SIG-M5 (cell line): ENCODE results near the gene OPA1.

ENCODE experiments used
- DNase-seq: peaks from one replicate; lab custom pipeline; 2025; lab: John Stamatoyannopoulos, UW

OPA1 gene

DNA sequence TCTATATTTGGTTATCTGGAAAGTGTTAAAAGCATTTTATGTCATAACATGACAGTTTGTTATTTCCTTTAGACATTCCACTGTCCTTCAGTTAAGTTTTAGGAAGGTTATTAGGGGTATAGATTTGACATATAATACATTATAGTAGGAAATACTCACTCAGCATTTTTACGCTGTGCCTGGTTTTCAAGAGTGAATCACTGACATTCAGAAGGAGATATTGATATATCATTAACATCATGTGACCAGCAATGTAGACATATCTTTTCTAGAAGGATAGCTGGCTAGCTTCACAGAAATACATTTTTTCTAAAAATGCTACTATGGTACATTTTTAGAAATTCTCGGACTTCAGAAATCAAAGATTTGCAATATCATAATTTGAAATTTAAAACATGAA lies 57.6 kb downstream of the OPA1 start:
- no peak for DNase-seq

DNA sequence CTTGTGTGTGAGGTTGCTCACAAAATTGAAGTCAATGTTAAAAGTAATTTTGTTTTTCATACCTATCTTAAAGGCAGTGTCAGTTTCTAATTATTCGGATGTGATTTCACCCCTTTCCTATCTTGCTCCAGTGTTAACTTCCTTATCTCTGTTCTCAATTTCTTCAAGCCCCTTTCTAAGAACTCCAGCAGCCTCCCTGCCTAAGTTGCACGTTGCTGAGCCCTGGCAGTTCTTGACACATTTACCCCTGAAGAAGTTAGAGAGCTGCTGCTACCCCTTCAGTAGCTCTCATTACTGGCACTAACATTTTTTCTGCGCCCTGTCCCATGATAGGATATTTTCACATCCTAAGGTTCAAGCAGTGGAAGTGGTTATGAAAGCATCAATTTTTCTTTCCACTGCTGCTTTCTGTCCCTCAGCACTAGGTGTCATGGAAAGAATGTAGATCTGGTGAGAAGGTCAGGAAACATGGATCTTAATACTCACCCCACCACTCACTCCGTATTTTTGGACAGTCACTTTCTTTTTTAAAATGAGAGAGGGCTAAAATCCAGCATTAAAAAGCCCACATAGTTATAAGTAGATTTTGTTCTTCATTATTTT lies 62.9 kb downstream of the OPA1 start:
- no peak for DNase-seq

DNA sequence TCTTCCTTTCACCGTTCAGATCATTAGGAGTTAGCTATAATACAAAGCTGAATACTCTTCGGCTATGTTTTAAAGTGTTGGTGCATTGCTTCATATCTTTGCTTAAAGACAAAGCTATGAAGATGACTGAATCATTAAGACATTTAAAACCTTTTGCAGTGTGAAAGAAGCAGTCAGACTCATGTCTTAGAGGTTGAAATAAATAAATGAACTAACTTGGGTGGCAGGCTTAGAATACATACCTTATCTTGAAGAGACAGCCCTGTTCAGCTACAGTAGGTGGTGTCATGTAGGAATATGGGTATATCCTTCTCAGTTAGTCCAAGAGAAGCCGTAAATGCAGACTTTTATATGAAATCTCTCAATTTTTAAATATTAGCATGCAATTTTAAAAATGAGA lies 63.4 kb downstream of the OPA1 start:
- DNase-seq = no peak

DNA sequence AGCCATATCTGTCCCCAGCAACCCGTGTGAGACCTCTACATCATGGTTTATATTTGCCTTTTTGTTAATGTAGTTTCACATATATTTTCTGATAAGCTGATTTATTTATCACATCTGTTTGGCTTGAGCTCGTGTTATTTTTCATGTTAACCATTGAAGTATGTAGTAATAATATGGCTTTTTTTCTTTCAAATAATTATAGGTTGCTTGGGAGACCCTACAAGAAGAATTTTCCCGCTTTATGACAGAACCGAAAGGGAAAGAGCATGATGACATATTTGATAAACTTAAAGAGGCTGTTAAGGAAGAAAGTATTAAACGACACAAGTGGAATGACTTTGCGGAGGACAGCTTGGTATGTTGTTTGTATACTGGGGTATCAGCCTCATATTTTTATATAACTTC lies 63.9 kb downstream of the OPA1 start:
- no peak for DNase-seq

DNA sequence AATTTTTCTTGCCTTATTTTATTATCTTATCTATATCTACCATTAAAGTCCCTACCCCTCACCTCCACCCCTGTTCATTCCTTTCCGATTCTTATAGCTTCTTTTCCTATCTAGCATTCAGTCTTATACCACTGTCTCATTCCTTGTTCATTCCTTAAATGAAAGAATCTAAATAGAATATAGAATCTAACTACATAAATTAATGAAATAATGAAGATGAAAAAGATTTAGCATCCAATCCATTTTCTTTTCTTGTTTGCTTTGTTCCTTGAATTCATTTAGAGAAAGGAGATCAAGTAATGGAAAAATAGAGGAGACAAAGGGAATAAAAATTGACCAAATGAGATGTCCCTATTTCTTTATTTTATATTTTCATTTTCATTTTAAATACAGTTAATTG lies 67.2 kb downstream of the OPA1 start:
- no peak for DNase-seq

DNA sequence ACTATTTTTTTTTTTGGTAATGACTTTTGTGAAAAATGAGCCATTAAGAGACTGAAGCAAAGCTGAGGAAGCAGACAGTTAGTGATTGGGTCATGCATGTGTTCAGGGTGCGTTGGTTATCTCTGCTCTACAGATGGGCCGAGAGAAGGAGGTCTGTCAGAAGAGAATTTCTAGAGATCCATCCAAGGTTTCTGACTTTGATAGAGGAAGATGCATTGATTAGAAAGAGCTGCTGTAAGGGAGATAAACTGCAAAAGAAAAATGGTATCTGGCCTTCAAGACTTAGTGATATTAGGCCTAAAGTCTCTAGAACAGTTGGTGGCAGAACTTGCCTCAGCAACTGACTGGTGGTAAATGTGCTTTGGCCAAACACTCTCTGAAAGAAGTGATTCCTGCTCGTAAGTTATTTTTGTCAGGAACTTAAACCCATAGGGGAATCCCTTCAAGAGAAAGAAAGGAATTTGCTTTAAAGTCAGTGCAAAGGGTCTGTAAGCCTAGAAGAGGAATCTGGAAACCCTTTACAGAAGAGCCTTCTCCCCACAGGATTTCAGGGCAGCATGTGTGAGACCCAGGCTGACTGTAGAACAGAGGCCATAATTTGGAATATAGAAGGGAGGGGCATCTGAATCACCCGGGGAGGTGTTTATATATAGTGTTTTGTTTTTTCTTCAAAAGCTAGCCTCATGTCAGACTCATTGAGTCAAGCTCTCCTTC lies 67.8 kb downstream of the OPA1 start:
- DNase-seq = no peak

DNA sequence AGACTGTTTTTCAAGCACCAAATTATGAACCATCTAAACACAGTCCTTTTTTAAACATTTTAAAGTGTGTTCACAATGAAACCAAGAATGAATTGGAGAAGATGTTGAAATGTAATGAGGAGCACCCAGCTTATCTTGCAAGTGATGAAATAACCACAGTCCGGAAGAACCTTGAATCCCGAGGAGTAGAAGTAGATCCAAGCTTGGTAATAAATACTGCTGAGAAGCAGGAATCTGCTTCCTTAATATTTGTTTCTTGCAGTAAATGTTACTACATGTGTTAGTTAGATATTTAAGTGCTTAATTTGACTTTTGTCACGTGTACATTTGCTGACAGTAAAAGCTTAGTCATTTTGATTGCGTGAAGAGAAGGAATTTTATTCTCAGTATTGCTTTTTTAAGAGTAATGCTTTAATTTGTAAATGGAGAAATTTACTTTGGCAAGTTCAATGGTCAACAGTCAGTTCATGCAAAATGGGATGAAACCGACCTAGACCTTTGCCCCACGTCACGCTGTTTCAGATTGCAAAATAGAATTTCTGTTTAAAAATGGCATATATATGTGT lies 69.8 kb downstream of the OPA1 start:
- no peak for DNase-seq

DNA sequence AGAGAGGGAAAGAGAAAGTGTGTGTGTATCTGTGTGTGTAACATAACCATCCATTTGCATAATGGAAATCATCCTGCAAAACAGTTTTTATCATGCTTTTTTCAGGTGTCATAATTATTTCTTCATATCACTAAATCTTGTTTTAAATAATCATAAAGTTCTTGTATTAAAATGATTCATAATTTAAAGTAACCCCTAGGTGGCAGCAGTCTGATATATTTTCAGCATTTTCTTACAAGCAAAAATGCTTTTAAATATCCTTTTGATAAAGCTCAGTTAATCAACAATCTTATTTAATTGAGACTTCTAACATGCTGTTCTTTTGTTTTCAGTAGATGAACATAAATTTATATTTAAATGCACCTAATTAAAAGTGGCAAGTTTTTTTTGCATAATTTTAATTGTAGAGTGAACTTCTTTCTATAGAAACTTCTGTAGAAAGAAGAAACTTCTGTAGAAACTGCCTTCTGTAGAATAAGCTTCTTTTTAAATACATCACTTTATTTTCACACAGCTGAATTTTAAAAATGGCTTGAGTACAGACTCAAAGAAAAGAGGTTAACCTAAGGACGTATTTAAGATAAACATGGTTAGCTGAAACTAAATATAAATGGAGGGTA lies 72.5 kb downstream of the OPA1 start:
- DNase-seq = no peak

DNA sequence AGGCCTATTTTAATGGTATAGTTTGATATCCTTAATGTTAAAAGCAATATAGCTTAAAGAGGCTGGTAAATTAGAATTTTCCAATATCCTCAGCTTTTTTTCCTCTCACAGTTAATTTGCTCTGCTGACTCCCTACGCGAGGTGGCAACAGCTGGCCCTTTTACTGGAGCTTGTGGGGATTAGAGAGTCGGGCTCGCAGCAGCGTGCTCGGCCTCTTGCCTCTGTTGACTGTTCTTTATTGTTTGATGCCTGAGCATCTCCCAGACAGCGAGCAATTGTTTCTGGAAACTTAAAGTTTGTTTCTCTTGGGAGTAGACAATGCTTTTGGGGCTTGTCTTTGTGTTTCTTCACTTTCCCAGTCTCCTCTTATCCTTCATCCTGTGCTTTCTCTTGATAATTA lies 80.8 kb downstream of the OPA1 start:
- DNase-seq = no peak

DNA sequence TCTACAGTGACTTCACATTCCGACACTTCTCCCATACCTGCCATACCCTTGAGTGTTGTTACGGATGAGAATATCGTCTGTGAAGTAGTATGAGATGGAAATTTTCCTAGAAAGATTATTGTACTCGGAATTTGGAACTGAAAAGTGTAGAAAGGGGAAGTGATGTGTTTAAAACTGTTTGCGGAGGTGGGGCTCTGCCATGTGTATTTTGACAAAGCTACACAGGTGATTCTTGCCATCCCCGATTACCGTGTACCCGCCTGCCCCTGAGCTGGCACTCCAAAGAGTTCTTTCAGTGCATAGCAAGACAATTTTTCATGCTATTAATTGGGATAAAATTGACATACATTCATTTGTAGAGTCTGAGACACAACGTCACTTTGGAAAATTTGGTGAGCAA lies 81.7 kb downstream of the OPA1 start:
- DNase-seq = no peak

DNA sequence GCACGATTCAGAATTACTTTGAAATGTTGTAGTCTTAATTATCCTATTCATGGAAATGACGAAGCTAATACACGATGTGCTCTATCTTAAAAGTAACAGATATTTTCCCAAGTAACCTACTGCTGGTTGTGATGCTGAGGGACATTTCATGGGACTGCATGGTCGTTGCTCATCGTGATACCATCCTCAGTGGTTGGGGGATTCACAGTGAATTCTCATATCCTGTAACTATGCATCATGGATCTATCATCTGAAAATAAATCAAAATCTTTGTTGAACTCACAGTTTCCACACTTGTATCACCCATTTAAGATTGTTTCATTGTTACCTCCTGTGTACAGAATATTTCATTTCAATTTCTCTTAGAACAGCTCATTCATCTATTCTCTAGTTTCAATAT lies 84.7 kb downstream of the OPA1 start:
- DNase-seq = no peak

DNA sequence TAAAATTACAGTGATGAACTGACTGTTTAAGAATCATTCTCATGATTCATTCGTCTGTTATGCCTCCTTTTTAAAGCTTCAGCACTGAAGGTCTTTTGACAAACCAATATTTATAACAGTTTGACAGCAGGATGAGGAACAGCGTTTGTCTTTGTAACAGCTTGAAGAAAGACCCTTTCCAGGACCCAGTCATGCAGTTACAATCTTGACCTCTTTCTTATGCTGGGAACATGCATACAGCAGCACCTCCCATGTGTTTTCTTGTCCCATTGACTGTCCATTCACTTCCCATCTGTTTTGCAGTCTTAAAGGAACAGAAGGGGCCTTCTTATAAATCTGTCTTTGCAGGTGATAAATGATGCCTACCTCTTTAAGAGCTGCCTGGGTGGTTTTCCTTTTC lies 87.2 kb downstream of the OPA1 start:
- no peak for DNase-seq

DNA sequence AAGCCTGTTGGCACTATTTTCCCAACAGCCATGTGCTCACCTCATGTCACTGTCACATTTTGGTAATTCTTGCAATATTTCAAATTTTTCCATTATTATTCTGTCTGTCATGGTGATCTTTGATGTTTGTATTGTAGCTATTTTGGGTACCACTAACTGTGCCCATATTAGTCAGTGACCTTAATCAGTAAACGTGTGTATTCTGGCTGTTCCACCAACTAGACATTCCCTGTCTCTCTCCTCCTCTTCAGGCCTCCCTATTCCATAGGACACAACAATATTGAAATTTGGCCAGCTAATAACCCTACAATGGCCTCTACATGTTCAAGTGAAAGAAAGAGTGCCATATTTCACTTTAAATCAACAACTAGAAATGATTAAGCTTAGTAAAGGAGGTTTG lies 88.6 kb downstream of the OPA1 start:
- DNase-seq = no peak

DNA sequence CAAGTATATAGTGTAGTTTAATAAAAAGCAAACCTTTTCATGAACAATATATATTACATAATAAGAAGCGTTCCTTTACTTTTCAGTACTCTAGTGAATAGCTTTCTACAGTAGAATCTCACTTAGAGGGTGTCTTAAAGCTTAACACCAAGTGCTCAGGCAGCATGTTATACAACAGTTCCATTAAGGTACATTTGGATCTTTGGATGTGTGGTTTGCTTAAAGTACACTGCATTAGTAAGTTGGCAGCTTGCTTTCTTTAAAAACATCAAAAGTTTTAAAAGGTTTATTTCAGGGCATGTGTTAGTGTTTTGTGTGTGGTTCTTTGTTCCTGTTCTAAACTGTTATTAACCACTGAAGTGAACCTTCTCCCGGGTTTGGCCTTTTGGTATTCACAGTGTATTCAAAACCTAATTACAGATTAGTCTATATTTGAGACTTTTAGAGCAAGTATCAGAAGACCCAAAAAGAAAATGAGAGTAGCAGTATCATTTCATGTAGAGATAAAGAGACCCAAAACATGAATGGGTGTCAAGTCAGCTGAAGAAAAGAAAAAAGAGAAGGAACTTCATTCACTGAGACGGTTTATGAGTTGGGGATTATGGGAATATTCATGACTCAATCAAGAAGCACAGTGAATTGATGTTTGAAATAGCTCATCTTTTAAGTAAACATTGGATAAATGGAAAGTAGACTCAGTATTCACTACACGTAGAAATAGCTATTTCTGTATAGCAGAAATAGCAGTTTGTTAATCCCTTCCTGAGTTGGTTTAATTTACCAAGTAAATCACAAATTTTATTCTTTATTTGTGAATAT lies 93.9 kb downstream of the OPA1 start:
- DNase-seq = no peak

DNA sequence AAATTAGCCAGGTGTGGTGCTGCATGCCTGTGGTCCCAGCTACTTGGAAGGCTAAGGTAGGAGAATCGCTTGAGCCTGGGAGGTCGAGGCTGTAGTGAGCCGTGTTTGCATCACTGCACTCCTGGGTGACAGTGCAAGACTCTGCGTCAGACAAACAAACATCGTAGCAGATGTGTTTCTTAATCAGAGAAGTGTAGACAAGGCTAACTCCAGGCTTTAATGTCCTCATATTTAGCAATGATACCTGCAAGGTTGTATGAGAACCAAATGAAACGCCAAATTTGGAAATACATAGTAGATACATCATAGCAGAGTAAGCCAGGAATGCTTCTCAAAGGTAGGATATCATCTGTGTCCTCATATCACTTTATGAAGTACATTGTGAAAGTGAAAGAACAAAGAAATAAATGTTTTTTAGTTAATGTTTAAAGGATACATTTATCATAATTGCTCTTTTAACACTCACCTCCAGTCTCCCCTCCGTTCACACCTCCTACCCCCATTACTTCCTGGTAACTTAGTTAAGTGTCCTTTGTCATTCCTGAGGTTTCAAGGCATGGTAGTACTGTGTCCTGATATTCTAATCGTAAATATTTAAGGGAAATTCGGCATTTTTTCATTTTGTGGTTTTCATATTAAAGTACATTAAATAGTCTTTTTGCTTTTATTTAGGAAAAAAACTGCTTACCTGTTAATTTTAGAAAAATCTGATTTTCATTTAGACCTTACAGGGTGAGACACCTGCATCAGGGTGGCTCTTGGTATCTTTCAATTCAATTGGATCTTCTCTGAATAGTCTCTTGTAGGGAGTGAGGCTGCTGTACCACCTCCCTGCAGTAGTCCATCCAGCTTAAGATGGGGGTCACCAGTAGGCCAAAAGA lies 96.1 kb downstream of the OPA1 start:
- no peak for DNase-seq

DNA sequence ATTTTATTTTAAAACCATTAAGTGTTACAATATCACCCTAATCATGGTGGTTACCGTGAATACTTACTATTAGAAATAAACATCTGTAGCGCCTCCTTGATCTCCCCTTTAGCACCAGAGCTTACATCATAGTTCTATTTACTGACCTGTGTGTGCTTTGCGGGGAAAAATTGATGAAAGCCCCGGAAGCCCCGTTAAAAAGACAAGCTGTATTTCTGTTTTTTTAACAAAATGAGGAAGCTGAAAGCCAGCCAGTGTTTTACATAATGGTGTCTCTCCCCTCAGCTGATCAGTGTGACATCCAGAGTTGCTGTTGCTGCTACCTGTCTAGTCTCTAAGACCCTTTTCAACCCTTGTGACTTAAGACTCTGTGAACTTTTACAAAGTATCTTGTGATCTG lies 100.8 kb downstream of the OPA1 start:
- DNase-seq = peak; percentile 18

DNA sequence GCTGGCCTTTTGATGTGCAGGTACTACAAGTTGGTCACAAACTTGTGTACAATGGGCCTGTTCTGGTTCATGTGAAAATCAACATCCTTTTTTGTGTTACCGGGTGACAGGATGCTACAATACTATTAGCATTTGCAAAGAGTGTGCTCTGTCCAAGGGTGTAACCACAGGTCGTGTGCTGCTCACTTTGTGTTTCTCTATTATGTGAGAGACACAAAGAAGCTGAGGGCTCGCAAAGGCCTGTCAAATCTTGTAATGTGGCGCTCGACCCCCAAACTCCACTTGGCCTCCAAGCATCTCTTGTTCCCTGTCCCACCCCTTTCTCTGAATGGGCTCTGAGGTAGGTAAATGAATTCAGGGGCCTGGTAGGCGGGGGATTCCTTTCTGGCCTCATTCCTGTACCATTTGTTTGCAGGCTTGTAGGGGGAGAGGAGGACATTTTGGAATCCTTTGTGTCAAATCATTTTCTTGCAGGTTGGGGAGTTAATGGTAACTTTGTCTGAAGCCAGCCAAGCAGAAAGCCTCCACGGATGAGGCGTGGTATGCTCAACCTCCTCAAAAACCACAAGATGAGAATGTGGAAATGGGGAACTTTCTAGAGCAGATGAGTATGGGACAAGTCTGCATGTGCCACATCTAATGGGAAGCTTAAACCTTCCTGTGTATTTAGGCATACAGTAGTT lies 109.1 kb downstream of the OPA1 start:
- no peak for DNase-seq

DNA sequence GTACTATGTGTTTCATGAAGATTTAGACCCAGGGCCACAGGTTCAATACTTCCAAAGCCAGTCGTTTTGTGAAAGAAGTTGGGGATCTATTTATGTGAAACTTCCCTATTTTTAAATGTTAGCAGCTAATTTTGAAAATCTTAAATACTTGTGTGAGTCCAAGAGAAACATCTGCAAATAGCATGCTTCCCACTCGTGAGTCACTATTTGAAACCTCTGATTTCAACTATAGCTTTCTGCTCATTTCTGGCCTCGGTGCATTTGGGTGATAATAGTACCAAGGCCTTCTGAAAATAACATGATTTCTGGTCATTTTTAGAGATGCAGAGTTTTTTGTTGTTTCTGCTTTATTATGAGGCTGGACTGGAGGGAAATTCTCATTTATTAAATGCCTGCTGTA lies 110.0 kb downstream of the OPA1 start:
- no peak for DNase-seq

DNA sequence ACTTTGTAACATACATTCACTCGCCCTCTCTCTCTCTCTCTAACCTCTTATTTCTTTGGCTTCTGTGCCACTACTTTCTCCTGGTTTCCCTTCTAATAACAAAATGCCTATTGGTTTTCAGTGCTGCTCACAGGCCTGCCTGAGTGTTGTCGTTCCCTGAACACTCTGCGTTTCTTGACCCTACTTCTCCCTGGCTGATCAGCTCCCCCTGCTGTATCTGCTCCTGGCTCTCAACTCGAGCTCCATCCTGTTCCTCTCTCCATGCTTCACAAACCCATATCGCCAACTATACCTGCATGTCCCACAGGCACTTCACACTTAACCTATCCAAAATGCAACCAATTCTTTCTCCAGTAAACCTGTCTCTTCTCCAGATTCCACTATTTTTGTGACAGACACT lies 111.4 kb downstream of the OPA1 start:
- DNase-seq = no peak

DNA sequence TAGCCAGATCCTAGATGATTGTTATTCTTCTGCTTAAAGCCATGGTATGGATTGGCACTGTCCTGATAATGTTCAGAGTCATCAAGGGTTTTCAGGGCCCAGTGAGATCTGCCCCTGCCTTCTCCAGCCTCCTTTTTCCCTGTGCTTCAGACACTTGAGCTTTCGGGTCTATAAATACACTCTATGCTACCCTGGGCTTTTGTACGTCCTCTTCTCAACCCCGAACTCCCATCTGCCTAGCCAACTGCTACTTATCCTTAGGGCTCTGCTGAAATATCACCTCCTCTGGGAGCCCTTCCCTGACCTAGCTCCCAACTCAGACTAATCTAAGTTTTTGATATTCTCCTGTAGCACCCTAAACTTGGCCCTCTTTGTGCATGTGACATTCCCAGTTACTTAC lies 115.3 kb downstream of the OPA1 start:
- DNase-seq = no peak
